ENCODE data around the gene DCUN1D1.

DCUN1D1 gene

DNA sequence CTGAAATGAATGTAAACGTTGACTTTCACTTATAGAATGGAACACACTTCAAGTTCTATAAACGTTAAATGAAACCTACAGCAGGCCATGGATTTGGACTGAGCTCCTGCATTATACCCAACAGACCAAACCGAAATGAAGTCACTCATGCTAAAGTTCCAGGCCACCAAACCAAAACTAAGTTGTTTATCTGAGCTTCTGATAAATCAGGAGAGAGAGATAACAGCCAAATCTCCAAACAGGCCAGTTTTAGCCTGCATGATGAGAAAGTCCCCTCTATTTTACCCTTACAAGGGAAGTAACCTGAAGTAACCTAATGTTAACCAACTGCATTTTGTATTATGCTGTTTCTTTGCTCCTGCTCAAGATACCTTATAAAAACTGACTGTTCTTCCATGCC, 44.5 kb downstream of the DCUN1D1 start:
- FAIRE-seq: no peak

DNA sequence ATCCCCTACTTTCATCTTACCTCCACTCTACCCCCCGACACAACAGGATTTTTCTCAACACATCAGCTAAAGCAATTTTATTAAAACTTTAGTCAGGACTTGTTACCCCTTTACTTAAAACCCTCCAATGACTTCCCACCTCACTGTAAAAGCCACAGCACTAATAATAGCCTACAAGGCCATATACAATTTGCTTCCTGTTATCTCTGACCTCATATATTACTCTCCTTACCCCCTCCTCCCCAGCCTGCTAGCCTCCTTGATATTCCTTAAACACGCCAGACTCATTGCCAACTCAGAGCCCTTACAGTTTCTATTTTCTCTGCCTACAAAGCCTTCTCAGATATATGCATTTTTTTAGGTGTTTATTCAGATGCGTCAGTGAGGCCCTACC, 54.4 kb downstream of the DCUN1D1 start:
- FAIRE-seq: no peak

DNA sequence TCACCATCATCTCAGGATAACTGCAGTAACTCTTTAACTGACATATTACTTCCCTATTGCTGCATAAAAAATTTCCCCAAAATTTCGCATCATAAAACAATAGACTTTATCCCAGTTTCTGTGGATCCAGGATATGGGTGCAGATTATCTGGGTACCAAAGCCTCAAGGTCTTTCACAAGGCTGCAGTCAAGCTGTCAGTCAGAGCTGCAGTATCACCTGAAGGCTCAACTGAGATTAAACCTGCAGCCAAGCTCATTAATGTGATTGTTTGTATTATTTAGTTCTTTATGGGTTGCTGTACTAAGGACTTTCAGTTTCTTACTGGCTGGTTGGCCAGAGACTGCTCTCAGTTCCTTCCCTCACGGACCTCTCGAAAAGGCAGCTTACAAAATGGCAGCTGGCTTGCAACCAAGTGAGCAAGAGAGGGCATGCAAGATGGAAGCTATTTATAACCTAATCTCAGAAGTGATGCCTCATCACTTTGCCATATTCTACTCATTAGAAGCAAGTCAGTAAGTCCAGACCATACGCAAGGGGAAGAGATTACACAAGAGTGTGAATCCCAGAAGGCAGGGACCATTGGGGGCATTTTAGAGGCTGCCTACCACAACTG, 54.9 kb downstream of the DCUN1D1 start:
- FAIRE-seq: no peak

DNA sequence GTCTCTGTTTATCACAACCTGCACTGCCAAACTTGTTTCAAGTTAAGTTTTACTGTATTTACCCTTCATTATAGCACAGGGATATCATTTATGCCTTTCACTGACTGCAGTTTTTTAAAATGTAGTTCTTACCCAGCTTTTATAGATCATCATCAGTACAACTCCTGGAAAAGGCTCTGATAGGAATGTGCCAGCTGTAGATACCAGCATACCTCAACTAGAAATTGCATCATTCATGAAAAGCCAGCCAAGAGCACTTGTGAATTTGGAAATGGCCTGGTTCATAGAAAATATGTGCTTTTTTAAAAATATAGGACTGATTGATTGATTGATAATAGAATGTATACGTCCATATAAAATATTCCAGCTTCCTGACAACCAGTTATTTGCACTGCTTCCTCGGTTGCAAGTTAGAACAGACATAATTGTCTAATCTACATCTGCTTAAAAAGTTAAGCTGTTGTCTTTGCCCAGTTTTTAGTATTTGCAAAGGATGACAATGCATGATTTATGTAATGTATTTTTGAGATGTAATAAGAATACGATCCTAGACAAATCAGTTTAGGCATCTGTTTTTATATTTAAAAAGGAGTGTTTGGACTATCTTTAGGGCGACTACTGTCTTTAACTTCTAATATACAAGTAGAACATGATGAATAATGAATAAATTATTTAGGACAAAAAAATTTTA, 58.5 kb downstream of the DCUN1D1 start:
- FAIRE-seq: no peak

DNA sequence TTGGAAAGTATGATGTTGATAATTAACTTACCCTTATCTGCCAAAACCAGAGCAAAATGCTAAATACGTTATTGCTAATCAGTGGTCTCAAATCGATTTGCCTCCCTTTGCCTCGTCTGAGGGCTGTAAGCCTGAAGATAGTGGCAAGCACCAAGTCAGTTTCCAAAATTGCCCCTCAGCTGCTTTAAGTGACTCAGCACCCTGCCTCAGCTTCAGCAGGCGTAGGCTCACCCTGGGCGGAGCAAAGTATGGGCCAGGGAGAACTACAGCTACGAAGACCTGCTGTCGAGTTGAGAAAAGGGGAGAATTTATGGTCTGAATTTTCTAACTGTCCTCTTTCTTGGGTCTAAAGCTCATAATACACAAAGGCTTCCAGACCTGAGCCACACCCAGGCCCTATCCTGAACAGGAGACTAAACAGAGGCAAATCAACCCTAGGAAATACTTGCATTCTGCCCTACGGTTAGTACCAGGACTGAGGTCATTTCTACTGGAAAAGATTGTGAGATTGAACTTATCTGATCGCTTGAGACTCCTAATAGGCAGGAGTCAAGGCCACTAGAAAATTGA, 59.7 kb downstream of the DCUN1D1 start:
- FAIRE-seq: no peak

DNA sequence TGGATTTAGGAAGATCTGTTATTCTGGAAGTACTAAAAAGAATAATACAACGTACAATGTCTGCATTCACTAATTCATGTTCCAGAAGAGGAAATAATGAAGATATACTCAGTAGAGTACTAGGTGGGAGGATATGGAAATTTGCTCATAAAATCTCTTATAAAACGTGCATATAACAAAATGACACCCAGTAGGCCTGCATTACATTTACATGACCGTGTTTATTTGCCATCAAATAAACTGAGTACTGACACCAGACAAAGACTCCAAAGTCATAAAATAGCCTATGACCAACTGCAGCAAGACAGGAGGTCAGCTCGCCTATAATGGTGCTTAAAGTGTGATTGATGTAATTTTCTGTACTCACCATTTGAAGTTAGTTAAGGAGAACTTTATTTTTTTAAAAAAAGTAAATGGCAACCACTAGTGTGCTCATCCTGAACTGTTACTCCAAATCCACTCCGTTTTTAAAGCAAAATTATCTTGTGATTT, 60.4 kb downstream of the DCUN1D1 start:
- no peak for FAIRE-seq

DNA sequence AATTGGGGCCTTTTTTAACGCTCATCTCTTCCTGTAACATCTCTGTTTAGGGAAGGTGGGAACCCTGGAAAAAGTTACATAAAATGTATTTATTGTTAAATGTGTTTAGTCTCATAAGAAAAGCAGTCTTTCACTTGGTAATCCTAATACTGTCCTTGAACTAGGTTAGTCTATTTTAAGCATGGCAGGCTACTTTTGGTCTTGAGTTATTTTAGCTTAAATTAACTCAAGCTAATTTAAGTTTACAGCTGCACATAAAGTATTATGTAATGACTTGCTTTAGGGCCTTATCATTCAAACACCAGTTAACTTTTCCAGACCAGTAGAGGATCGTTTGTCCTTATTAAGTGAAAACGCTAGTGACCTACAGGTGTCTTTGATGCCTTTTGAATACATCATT, 63.2 kb downstream of the DCUN1D1 start:
- FAIRE-seq: no peak

DNA sequence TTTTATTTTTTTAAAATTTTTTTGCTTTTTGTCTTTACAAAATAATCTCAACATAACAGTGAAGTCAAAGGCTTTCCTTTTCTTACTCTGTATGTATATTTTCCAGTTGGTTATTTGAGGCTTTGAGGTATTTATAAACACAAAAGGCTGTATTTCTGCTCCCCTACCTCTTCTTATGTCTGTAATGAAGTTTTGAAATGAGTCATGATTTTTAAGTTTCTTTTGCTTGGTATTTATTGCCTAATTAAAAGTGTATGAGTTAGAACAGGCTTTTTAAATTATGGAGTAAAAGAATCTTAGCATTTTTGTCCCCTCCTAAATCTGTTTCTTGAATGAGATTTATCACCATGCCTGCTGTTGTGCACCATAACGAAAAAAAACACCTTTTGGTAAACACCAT, 66.0 kb downstream of the DCUN1D1 start:
- no peak for FAIRE-seq

DNA sequence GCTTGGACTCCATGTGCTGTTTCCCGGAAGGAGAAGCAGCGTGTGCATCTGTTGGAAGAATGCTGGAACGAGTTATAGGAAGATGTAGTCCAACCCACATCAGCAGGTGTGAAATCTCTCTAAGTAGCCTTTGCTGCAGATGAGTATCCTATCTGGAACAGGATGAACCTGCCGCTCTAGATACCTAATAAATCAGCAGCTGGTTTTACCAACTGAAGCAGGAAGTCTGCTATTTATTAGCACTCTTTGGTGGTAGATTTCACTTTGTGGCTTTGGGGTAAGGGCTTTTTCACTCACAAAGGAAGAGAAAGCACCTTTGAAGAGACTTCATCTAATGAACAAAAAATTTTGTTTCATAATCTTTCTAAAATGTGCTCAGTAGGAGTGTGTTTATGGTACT, 66.4 kb downstream of the DCUN1D1 start:
- FAIRE-seq: no peak

DNA sequence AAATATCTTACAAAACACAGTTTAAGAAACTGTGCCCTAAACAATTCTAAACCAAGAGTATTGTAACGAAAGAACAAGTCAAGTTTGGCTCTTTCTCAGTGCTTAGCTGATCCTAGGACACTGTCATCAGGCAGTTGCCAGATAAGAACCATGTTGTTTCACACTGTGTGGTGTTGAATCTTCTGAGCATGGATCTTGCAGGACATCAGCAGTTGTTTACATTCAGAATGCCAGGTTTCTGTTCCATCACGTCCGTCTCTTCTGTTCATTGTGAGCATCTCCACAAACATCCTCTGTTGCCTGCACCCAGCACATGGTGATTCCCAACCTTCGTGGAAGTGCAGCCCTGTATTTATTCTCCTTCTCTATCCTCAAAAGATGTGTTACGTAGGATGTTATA, 67.9 kb downstream of the DCUN1D1 start:
- no peak for FAIRE-seq

DNA sequence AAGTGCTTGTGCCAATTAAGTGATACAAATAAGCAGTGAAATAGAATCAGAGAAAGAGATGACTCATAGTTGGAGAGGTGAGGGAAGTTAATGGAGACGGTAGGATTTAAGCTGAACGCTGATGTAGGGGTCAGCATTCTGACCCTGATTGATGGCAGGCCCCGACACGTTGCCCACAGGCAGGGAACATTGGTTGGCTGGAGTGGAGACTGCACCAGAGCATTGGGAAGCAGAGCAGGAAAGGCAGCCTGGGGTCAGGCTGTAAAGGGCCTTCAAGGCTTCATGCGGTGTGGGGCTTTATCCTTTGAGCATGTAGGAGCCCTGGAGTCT, 68.6 kb downstream of the DCUN1D1 start:
- FAIRE-seq: no peak

DNA sequence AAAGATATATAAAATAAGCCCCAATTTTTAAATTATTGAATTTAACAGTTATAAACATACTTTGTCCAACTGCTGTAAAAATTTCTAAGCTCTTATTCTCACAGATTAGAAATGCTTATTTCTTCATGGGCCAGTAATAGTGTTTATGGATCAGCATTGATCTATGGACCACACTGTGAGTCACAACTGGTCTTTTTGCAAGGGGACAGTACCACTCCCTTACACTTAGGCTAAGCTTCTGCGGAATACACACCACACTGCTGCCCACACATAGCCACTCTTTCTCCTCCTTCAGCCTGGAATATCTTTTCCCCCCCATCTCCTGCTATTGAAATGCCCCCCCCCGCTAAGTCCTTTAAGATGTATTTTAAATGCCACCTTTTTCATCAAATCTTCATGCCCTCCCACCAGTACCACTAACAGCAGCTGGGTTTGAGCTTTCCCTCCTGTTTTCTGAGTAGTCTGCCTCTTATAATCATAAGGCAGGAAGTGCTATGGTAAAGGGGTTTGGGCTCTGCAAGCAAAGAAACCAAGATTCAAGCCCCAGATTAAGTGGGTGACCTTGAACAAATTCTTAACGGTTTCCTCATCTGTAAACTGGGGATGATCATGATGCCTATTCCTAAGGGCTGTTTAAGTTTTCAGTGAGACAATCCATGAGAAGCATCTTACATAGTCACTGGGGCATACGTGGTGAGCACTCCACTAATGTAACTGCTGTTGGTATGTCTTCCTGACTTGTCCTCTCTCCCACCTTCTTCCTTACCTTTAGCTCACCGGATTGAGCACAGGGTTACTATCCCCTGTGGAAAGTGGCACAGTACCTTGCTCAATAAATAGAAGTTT, 69.2 kb downstream of the DCUN1D1 start:
- FAIRE-seq: no peak

DNA sequence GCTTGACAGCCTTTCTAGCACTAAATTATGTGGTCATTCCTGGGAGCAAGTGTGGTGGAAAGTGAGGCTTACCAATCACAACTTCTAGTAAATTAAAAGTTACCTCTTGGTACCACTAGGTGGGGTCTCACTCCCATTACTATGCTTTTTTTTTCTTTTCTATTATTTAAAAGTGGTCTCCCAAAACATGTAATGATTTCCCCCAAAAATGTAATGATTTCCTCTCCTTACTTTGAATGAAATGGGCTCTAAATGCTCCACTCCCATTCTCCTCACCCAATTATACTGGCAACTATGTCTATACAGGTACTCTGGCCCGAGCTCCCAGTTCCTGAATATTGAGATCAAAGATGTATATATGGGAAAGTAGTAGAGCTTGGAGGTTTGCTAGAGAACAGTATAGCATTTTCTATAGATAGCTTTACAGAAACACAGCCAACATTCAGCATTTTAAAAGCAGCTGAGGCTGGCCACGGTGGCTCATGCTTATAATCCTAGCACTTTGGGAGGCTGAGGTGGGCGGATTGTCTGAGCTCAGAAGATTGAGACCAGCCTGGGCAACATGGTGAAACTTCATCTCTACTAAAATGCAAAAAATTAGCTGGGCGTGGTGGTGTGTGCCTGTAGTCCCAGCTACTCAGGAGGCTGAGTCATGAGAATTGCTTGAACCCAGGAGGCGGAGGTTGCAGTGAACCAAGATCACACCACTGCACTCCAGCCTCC, 70.9 kb downstream of the DCUN1D1 start:
- FAIRE-seq: no peak

DNA sequence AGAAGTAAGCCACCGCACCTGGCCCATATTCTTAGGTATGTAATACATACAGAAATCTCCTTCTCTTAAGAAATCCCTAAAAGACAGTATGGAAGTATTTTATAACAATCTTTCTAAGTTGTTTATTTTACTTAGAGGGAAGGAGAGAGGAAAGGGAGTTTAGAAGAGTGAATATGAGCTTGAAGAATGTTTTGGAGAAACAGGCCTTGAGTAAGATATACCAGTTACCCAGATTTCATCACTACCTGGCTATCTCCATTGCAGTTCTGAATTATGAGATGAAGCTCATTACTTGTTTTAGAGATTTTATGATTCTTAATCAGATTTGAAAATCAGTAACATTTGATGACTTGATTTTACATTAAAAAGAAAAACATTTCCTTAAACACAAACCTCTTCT, 71.9 kb downstream of the DCUN1D1 start:
- FAIRE-seq: no peak

DNA sequence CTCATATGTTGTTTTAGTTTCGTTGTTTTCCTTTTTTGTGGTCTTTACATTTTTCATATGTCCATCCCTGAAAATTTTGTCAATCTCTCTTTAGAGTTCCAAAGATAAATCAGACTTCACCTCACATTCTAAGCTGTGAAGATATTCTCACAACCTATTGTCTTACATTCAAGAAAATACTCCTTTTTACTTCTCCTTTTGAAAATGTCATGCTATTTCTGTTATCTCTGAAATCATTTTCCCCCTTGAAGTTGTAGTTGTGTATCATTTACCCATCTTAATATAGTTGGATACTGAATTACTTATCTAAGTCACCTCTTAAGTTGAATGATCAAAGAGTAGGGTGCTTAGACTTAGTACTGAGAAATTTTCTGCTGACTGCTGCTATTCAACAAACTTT, 74.3 kb downstream of the DCUN1D1 start:
- no peak for FAIRE-seq

DNA sequence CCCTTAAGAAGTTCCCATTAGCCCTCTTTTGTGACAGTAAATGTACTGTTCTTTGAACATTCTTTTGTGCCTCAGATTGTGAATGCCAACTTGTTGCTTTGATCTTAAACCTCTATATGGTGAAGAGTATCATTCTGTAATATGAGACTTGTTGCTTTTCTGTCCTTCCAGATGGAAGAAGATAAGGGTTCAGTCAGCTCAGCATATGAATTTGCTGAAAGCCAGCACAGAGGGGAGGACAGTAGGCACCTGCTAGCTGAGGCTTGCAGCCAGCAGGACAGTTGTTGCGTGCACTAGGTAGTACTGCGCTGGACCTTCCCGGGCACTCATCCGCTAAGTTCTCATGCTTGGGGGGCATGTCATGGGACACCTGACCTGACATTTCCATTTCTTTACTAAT, 74.7 kb downstream of the DCUN1D1 start:
- no peak for FAIRE-seq

DNA sequence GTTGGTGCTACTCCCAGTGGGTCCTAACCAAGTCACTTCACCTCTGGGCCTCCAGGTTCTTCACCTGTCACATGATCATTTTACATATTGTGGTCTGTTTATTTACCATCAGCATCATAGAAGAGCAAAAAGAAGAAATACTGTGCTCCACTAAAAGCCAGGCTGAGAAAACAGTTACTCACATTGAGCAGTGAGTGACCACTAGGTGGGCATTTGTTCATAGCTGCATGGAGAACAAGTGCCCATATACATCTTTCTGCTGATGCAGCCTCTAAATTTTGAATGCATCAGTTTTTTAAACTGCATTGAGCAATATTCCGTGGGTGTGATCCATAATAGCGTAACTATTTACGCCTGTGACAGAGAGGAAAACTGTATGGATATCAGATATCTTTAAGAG, 76.2 kb downstream of the DCUN1D1 start:
- no peak for FAIRE-seq

DNA sequence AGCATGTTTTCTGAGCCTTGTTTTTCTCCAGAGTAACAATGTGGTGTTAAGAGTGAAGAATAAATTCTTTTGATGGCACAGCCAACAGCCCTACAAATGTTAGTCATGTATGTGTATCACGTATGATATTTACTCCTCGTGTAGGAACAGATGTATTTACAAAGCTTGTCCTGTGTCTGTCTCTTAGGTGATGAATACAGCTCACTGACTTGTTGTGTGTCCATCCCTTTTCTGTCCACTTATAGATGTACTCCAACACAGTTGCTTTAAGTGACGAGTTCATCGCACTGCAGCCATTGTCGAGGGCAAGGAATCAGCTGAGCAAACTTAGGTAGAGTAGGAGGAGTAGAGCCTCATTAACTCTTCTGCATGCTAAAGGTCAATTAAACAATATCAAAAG, 78.1 kb downstream of the DCUN1D1 start:
- FAIRE-seq: no peak

DNA sequence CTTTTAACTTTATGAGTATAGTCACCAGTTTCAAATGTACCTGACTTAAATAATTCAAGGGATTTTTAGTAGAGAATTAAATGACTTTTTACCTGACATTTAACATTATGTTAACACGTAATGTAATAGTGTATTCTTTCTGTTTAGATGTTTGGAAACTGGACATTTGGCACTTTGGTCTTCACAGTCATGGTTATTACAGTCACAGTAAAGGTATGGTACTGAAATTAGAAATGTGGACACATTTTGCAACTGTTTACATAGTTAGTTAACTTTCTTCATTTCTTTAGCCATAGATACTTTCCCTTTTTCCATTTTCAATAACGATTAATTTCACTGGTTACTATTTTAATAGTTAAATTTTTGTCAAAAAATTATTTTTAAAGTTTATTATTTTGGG, 83.8 kb downstream of the DCUN1D1 start:
- FAIRE-seq: no peak

DNA sequence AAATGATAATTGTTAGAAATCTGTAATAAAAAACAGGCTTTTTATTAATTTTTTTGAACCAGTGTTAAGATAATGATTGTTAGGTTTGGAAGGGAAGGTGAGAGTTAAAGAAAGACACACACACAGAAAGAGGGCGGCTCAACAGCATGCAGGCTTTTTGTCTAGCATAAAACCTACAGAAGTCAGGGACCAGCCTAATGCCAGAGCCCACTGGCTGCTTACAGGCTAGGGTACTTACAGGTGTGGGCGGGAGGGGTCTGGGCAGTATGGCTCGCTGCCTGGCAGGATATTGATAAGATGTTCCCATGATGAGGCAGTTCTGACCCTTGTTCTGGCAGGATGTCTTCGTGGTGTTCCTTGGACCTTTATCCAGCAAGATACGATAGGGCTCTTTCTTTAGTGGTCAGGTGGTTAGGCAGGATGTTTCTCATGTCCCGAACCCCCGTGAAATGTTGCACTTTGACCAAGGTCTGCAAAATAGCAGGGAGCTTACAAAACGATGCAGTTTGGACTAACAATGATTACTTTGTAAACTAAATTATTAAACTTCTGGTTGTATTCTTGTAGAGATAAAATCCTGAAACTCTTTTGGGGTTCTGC, 84.7 kb downstream of the DCUN1D1 start:
- FAIRE-seq: no peak

DNA sequence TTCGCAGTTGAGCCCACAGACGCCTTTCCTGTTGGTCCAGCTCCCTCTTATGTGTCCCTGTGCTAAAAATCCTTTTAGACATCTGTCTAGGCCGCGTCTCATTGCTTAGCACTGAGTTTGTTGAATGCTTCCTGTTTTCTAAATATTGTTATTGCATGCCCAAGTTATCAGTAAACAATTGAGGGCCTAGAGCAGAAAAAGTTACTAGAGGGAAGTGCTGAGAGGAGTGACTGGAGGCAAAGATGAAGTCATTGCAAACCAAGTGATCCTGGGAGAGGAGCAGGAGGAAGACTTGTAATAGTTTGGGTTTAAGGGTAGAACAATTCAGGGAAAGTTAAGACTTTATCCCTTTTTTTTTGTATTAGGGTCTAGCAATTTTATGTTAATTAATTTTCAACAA, 88.1 kb downstream of the DCUN1D1 start:
- no peak for FAIRE-seq

DNA sequence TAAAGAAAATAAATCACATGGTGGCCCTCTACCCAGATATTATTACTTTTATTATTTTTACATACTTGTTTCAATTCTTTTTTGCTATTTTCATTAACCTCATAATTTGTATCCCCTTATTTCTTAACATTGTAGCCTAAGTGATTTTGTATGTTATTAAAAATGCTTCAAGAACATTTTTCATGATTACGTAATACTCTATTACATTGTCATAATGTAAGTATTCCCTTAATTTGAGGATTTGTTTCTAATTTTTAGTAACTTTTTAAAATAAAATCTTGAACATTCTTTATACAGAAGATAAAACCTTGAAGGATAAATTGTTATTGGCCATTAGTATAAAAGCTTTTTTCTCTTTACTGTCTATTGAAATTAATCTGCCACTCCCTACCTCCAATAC, 89.0 kb downstream of the DCUN1D1 start:
- FAIRE-seq: no peak
